LNCaP clone FGC (cell line): ENCODE data around the gene ZGPAT.
"Not testable (repeated sequence)": the region's sequence is repeated elsewhere in the genome, so short reads cannot be mapped to it uniquely, and the experiment has no call there.

Source experiments
- DNase-seq: peaks from one replicate; pipeline ENCODE4 v3.0.0-alpha.2; 2011; ENCODE audit warnings: low read depth
- H3K4me3 ChIP-seq: 2 replicates; pipeline ENCODE4 v1.5.1; 2011; ENCODE audit warnings: mild to moderate bottlenecking, low read depth, low read length, control low read depth
- CTCF ChIP-seq: IDR thresholded peaks from 2 replicates; pipeline ENCODE4 v1.5.1; 2012; ENCODE audit warnings: mild to moderate bottlenecking; ENCODE audit not compliant: control insufficient read depth, insufficient read depth; ENCODE audit errors: extremely low read depth

The ZGPAT gene, protein sequence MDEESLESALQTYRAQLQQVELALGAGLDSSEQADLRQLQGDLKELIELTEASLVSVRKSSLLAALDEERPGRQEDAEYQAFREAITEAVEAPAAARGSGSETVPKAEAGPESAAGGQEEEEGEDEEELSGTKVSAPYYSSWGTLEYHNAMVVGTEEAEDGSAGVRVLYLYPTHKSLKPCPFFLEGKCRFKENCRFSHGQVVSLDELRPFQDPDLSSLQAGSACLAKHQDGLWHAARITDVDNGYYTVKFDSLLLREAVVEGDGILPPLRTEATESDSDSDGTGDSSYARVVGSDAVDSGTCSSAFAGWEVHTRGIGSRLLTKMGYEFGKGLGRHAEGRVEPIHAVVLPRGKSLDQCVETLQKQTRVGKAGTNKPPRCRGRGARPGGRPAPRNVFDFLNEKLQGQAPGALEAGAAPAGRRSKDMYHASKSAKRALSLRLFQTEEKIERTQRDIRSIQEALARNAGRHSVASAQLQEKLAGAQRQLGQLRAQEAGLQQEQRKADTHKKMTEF

DNA sequence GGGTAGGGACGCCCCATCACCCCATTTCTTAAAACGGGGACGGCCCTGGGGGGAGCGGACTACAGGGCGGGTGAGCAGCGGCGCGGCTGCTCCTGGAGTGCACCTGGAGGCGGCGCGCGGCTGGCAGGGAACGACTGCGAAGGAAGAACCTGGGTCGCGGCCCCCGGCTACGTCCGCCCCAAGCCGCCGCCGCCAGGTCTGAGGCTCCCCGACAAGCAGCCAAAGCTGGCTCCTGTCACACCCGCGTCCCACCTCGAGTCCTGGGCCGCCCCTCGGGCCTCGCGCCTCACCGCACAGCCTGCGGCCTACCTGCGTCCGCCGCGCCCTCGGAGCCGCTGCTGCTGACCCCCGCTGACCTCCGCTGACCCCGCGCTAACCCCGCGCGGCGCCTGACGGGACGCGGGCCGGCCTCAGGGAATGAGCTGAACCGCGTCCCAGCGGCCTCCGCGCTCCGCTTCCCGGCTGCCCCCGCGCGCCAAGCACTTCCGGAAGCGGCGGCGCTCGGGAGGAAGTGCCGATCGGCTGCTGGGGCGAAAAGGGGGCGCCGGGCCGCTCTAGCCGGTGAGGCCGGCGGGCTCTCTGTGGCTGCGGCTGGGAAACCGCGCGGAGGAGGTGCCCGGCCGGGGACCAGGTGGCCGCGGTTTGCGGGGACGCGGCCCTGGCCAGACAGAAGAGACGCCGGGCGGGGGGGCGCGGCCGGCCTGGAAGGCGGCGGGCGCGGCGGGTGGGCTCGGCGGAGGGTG, at the start of gene ZGPAT, which contains the start of gene ARFRP1:
ZGPAT (plus strand) TSS at position 482 of the 743 bp plus-strand sequence. CDS start 542 bp downstream, outside the sequence.
ARFRP1 (minus strand) TSS at position 419 of the 743 bp plus-strand sequence. CDS start 885 bp downstream, outside the sequence.
- H3K4me3 ChIP-seq, result peak within 1 kb of the TSS; percentile 95
- no peak for TF ChIP-seq CTCF
- peak; percentile 48 for DNase-seq

DNA sequence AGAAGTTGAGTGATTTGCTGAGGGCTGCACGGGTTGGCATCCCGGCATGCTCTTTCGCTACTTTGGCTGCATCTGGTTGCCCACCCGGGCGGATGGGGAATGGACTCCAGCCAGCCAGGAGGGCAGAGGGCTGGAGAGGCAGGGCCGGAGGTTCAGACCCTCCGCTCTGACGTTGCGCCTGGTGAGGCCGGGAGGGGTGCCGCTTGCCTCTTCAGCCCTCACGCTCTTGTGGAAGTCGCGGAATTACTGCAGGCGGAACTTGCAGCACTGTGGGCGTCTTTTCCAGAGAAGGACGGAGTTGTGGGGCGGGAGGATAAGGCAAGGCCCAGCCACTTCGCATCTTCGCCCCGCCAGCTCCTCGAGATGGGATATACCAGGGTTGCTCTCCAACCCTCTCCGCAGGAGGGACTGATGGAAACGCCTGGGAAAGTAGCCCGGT, 49.1 kb upstream of the ZGPAT start:
- H3K4me3 ChIP-seq, result peak overlapping the region; percentile 67
- no peak for TF ChIP-seq CTCF
- no peak for DNase-seq

DNA sequence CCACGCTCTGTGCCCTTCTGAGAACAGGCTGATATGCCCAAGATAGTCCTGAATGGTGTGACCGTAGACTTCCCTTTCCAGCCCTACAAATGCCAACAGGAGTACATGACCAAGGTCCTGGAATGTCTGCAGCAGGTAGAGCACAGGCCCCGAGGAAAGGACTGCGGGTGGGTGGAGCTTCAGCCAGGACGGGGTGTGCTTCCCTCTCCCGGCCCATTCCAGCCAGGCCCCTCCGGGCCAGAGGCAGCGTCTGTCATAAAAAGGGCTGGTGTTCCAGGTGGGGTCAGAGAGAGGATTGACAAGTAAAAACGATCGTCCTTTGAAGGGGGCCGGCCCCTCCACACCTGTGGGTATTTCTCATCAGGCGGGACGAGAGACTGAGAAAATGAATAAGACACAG, 48.5 kb upstream of the ZGPAT start:
- no peak for TF ChIP-seq CTCF
- H3K4me3 ChIP-seq, result peak overlapping the region; percentile 67
- no peak for DNase-seq

DNA sequence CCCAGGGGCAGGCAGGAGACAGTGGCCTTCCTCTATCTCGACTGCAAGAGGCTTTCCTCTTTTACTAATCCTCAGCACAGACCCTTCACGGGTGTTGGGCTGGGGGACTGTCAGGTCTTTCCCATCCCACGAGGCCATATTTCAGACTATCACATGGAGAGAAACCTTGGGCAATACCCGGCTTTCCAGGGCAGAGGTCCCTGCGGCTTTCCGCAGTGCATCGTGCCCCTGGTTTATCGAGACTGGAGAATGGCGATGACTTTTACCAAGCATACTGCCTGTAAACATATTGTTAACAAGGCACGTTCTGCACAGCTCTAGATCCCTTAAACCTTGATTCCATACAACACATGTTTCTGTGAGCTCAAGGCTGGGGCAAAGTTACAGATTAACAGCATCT, 47.7 kb upstream of the ZGPAT start:
- not testable (repeated sequence) for DNase-seq

GRCh38 chr20:63660622-63661021, 47.2 kb upstream of the ZGPAT start:
- TF ChIP-seq CTCF, result no peak
- no peak overlapping the region for H3K4me3 ChIP-seq

More for the DNA sequence above, 47.7 kb upstream of the ZGPAT start:
- not testable (repeated sequence) for H3K4me3 ChIP-seq

GRCh38 chr20:63661108-63661507, 46.7 kb upstream of the ZGPAT start:
- DNase-seq, result no peak
- H3K4me3 ChIP-seq, result no peak overlapping the region
- no peak for TF ChIP-seq CTCF

More at GRCh38 chr20:63660622-63661021, 47.2 kb upstream of the ZGPAT start:
- no peak for DNase-seq

DNA sequence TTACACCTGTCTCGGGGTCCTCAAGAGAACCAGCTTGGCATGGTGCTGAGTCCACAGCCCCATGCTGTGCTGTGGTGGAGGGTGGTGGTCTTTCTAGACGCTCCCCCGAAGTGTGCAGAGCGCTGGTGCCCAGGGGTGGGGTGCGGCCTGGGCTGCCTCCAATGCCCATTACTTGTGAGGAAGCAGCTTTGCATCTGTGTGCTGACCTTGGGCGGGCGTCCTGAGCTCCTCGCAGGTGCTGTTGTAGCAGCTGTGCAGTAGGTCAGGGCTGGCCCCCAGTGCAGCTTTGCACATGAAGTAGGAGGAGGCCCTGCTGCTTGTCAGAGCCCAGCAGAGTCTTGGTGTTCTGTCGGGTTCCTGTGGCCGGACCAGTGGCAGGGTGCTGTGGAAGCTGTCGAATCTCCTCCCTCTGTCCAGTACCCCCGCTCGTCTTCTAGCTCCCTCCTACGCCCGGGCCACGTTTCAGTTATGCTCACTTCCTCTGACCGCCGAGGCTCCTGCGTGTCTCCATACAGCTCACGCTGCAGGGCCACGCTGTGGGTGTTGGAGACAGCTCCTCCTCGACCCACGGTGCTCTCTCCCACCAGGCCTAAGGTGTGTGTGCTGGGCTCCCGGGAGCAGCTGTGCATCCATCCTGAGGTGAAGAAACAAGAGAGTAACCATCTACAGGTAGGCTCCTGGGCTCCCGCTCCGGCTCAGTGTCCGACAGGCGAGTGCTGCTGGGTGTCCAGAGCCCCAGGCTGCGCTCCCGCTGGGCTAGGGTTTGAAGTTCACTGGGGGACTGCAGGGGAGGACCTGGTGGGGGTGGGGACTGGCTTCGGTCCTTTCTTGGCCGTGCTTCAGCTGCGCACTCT, 45.7 kb upstream of the ZGPAT start:
- no peak for DNase-seq
- no peak overlapping the region for H3K4me3 ChIP-seq
- TF ChIP-seq CTCF, result no peak
